HCT116 (cell line): ENCODE results near the gene BET1L. TPM values are rescaled to one million over a fixed set of nuclear protein-coding genes. Genes with fewer than 3 reads are reported as not detected.
A peak's percentile ranks its signal among the peaks of the same experiment; 100 is the strongest.
"Not testable (repeated sequence)": the region's sequence is repeated elsewhere in the genome, so short reads cannot be mapped to it uniquely, and the experiment has no call there.

Experiments used
- ATAC-seq: fragments of 200-7000 bp; cut with Tn5 transposase; 2 replicates; pipeline ENCODE4 v1.9.1; 2020; ENCODE audit warnings: mild to moderate bottlenecking, moderate library complexity
- BruUV-seq: library from RNA; stranded (reverse); fragments of 400-500 nt; replicated peaks from 2 replicates; lab custom pipeline; 2021; lab: Mats Ljungman, UMichigan
- CTCF ChIA-PET: fragments of 300-600 bp; sonication (Branson Sonifier 250); formaldehyde crosslinking; loops from one replicate; lab custom pipeline; 2021; ENCODE audit warnings: antibody characterized with exemption; lab: Charles Lee
- POLR2A ChIA-PET: fragments of 300-600, 350-600 bp; sonication (Branson Sonifier 250); formaldehyde crosslinking; loops from one replicate; lab custom pipeline; 2021; ENCODE audit warnings: antibody characterized with exemption; lab: Charles Lee
- RAD21 ChIA-PET, 2 experiments: fragments of 300-600 bp; sonication (Branson Sonifier 250); formaldehyde crosslinking; loops; one replicate each; lab custom pipeline; 2023; ENCODE audit warnings: low total read pairs in 2 of 2; ENCODE audit not compliant: uncharacterized antibody in 2 of 2, unreplicated experiment in 2 of 2, low non-redundant PET in 1 of 2; lab: Charles Lee
- DNase-seq: peaks from one replicate; pipeline ENCODE4 v3.0.0-alpha.2; 2010; ENCODE audit warnings: low read depth, low spot score
- H2AFZ ChIP-seq: fragments of 200-600 bp; shearing (Covaris generic), sonication (generic); 2 replicates; pipeline ENCODE4 v1.6.1; 2017; ENCODE audit warnings: low read depth, mixed run types, mixed read lengths, antibody characterized with exemption, low read length; ENCODE audit not compliant: poor library complexity, severe bottlenecking
- H3K27ac ChIP-seq: 2 replicates; pipeline ENCODE4 v1.5.1; 2012; ENCODE audit warnings: low read depth, low read length
- H3K27me3 ChIP-seq: fragments of 200-600 bp; sonication (generic); 2 replicates; pipeline ENCODE4 v1.6.1; 2016; ENCODE audit warnings: mixed run types, low read length, mixed read lengths; ENCODE audit not compliant: insufficient read depth
- H3K36me3 ChIP-seq, 2 experiments: fragments of 200-500 bp in 1 of 2; fragments of 200-600 bp in 1 of 2; sonication (Bioruptor generic) in 1 of 2; sonication (generic) in 1 of 2; 2 replicates each; pipeline versions ENCODE4 v1.5.1 to v1.6.1; 2014 to 2016; ENCODE audit warnings: low read length in 2 of 2, inconsistent platforms in 1 of 2, mixed read lengths in 1 of 2, mixed run types in 1 of 2; ENCODE audit not compliant: insufficient read depth in 2 of 2, control insufficient read depth in 1 of 2
- H3K4me1 ChIP-seq, 2 experiments: fragments of 200-600 bp in 1 of 2; sonication (generic) in 1 of 2; 2 replicates each; pipeline versions ENCODE4 v1.5.1 to v1.6.1; 2012 to 2017; ENCODE audit warnings: low read length in 2 of 2, inconsistent platforms in 1 of 2, mild to moderate bottlenecking in 1 of 2, mixed read lengths in 1 of 2, mixed run types in 1 of 2, moderate library complexity in 1 of 2; ENCODE audit not compliant: insufficient read depth in 2 of 2, control insufficient read depth in 1 of 2
- H3K4me2 ChIP-seq: fragments of 200-600 bp; sonication (generic); 2 replicates; pipeline ENCODE4 v1.6.1; 2017; ENCODE audit warnings: mixed run types, low read length, mixed read lengths
- H3K4me3 ChIP-seq, 2 experiments: fragments of 200-600 bp in 1 of 2; sonication (generic) in 1 of 2; replicated peaks in 1 of 2; 2 replicates each; pipeline ENCODE4 v1.5.1; 2011 to 2016; ENCODE audit warnings: low read length in 2 of 2, control low read depth in 1 of 2, low read depth in 1 of 2, mild to moderate bottlenecking in 1 of 2, mixed read lengths in 1 of 2, mixed run types in 1 of 2
- H3K79me2 ChIP-seq: fragments of 200-600 bp; sonication (generic); 2 replicates; pipeline ENCODE4 v1.6.1; 2017; ENCODE audit warnings: mild to moderate bottlenecking, mixed run types, low read length, moderate library complexity, mixed read lengths; ENCODE audit not compliant: insufficient read depth
- H3K9ac ChIP-seq: fragments of 200-600 bp; sonication (generic); 2 replicates; pipeline ENCODE4 v1.6.1; 2016; ENCODE audit warnings: low read length, mixed read lengths
- H3K9me2 ChIP-seq: fragments of 200-600 bp; sonication (generic), shearing (Covaris generic); 2 replicates; pipeline ENCODE4 v1.6.1; 2017; ENCODE audit warnings: mixed run types, mild to moderate bottlenecking, moderate library complexity; ENCODE audit not compliant: insufficient read depth
- H3K9me3 ChIP-seq, 2 experiments: fragments of 200-500 bp in 1 of 2; fragments of 200-600 bp in 1 of 2; sonication (Bioruptor generic) in 1 of 2; sonication (generic) in 1 of 2; 2 replicates each; pipeline ENCODE4 v1.6.1; 2014 to 2017; ENCODE audit warnings: low read length in 2 of 2, mixed read lengths in 2 of 2, inconsistent platforms in 1 of 2, low read depth in 1 of 2, mild to moderate bottlenecking in 1 of 2, mixed run types in 1 of 2, moderate library complexity in 1 of 2; ENCODE audit not compliant: control insufficient read depth in 1 of 2, insufficient read depth in 1 of 2
- H4K20me1 ChIP-seq: fragments of 200-600 bp; sonication (generic), shearing (Covaris generic); 2 replicates; pipeline ENCODE4 v1.6.1; 2017; ENCODE audit warnings: mixed run types, mild to moderate bottlenecking, moderate library complexity; ENCODE audit not compliant: insufficient read depth
- CTCF ChIP-seq, 3 experiments: fragments of 200-600 bp in 1 of 3; sonication (generic) in 1 of 3; IDR thresholded peaks in 2 of 3; conservative IDR thresholded peaks in 1 of 3; 2 replicates each; pipeline ENCODE4 v1.5.1; 2012 to 2017; ENCODE audit warnings: low read depth in 2 of 3, low read length in 2 of 3, antibody characterized with exemption in 1 of 3, borderline replicate concordance in 1 of 3, control low read depth in 1 of 3, mild to moderate bottlenecking in 1 of 3, mixed read lengths in 1 of 3, mixed run types in 1 of 3, moderate library complexity in 1 of 3; ENCODE audit not compliant: insufficient read depth in 1 of 3
- RAD21 ChIP-seq: IDR thresholded peaks from 2 replicates; pipeline ENCODE4 v1.6.1; 2012; ENCODE audit warnings: low read depth, mild to moderate bottlenecking
- intact Hi-C: fragments of 100-400 bp; cut with micrococcal nuclease; formaldehyde crosslinking; loops from 2 replicates; pipeline ENCODE4 v1.10.0; 2022
- total RNA-seq: library from RNA; stranded (reverse); gene quantifications from one replicate; pipeline ENCODE4 v1.2.1, GENCODE V29; 2021; ENCODE audit not compliant: unreplicated experiment

Gene BET1L
- total RNA-seq, 1 experiment from 2014 or later = 49.1 TPM

DNA sequence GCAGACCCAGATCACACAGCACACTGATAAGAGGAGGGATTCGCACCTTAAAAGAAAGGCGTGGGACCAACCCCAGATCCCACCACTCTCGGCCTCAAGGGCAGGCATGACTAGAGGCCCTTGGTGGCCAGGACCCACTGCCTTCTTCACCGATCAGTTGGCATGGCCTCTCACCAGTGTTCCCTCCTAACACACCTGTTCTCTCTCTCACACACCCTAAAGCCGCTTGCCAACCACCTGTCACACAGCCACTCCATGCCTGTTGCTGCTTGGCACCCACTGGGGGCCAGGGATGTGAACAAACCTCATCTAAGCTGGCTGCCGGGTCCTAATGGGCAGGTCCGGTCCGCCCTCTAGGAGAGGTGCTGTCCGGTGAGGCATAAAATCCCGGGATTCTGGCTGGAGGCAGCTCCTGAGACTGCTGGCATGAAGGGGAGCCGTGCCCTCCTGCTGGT, 14.5 kb downstream of the BET1L start, which contains the start of gene SCGB1C1:
Gene SCGB1C1 (plus strand): TSS at position 405 of the 455 bp plus-strand sequence. CDS start 22 bp downstream, at position 427.
- RAD21 ChIA-PET, H4K20me1 ChIP-seq, intact Hi-C loops, ATAC-seq, DNase-seq, H3K4me3 ChIP-seq, H3K4me1 ChIP-seq, CTCF ChIA-PET, H3K27me3 ChIP-seq, H3K36me3 ChIP-seq, BruUV-seq, POLR2A ChIA-PET, H2AFZ ChIP-seq, H3K27ac ChIP-seq, H3K79me2 ChIP-seq, H3K4me2 ChIP-seq, H3K9ac ChIP-seq, H3K9me2 ChIP-seq, H3K9me3 ChIP-seq: not testable (repeated sequence)

DNA sequence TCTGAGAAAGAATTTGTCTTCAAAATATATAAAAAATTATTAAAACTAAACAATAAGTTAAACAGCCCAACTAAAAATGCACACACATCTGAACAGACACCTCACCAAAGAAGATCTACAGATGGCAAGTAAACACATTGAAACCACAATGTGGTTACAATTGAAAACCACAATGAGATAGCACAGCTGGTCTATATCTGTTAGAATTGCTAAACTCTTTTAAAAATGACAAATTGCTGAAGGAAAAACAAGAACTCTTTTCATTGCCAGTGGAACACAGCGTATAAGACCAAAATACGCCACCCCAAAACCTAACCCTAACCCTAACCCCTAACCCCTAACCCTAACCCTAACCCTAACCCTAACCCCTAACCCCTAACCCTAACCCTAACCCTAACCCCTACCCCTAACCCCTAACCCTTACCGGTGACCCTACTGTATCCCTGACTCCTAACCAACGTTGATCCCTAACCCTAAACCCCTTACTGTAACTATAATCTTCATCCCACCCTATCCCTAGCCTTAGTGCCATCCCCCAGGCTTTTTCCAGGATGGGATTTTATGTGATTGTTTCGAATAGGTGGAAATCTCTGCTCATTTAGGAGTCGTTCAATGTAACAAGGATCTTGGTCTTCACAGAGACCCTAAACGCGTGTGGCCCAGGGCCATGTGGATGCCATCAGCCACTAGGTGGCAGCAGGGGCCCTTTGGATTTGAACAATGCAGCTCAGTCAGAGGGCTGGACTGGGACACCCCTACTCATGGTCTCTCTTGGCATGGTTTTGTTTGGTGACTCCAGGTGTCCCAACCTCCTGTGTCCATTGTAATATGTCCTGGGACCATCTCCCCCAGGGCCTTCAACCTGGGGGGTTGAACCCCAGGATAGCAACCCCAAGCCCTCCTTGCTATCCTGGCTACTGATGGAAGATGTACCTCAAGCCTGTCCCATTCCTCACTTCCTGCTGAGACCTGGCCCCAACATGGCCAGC, 15.4 kb downstream of the BET1L start:
- BruUV-seq, H3K9me2 ChIP-seq, H3K9me3 ChIP-seq, H3K27me3 ChIP-seq, H3K36me3 ChIP-seq, H3K4me3 ChIP-seq, H3K9ac ChIP-seq, H3K79me2 ChIP-seq, H3K4me2 ChIP-seq, H4K20me1 ChIP-seq, H3K4me1 ChIP-seq, intact Hi-C loops, POLR2A ChIA-PET, DNase-seq, CTCF ChIA-PET, H3K27ac ChIP-seq, H2AFZ ChIP-seq, RAD21 ChIA-PET: not testable (repeated sequence)
- ATAC-seq = peak; percentile 64
- TF ChIP-seq RAD21 = peak; percentile 28; the same call in 1 of the 2 replicates
- TF ChIP-seq CTCF (IDR thresholded peaks at IDR 0.05 in 2 of 3, conservative IDR thresholded peaks at IDR 0.05 in 1 of 3; ENCODE audit: borderline replicate concordance in 1 of 3, insufficient read depth in 1 of 3, low read depth in 2 of 3, low read length in 2 of 3) = peak; percentile 15 to 32 (median 22); a peak in 3 of 6 replicates

DNA sequence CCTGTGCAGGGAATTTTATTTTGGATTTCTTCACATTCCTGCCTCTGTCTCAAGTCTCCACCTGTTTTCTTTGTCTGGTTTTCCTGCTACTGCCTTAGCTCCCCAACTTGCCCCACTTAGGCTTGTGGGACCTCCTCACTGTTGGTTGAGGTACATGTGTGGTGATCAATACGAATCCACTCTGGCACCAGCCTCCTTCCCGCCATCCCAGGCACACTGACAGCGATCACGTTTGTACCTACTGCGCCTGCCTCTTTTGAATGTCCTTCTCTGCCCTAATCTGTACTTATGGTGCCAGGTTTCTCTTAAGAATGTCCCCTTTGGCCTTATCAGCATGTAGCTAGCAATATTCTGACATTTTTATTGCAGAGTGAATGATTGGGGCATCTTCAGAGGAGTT, 16.7 kb downstream of the BET1L start:
- H3K27ac ChIP-seq, ATAC-seq, POLR2A ChIA-PET, H3K4me3 ChIP-seq, DNase-seq, H2AFZ ChIP-seq, H3K4me2 ChIP-seq, H3K4me1 ChIP-seq, H3K36me3 ChIP-seq, H3K79me2 ChIP-seq, intact Hi-C loops, H3K9ac ChIP-seq, H4K20me1 ChIP-seq, RAD21 ChIA-PET, H3K9me2 ChIP-seq, H3K27me3 ChIP-seq, CTCF ChIA-PET, H3K9me3 ChIP-seq, BruUV-seq: not testable (repeated sequence)
